SW 1271 (cell line): ENCODE results near the gene ZFYVE21.
"Not testable (repeated sequence)": the region's sequence is repeated elsewhere in the genome, so short reads cannot be mapped to it uniquely, and the experiment has no call there.

Experiments used
- DNase-seq, 2 experiments: peaks; one replicate each; lab custom pipeline; 2025; lab: John Stamatoyannopoulos, UW

ZFYVE21 gene

GRCh38 chr14:103763730-103764488 is 48.3 kb downstream of the ZFYVE21 start:
- DNase-seq = no peak

- no peak for DNase-seq
Observed at GRCh38 chr14:103765526-103765925, 49.9 kb downstream of the ZFYVE21 start.

- DNase-seq = no peak
Observed at GRCh38 chr14:103767336-103767894, 51.8 kb downstream of the ZFYVE21 start.

GRCh38 chr14:103770500-103770899 is 54.9 kb downstream of the ZFYVE21 start:
- DNase-seq = no peak

GRCh38 chr14:103770902-103771301 is 55.3 kb downstream of the ZFYVE21 start:
- DNase-seq = no peak

- DNase-seq = no peak
Observed at GRCh38 chr14:103772078-103772712, 56.6 kb downstream of the ZFYVE21 start.

GRCh38 chr14:103773521-103773920 is 57.9 kb downstream of the ZFYVE21 start:
- DNase-seq = no peak

- DNase-seq = no peak
Observed at GRCh38 chr14:103775506-103775905, 59.9 kb downstream of the ZFYVE21 start.

- not testable (repeated sequence) for DNase-seq
Observed at GRCh38 chr14:103776319-103776718, 60.7 kb downstream of the ZFYVE21 start.

- no peak for DNase-seq
Observed at GRCh38 chr14:103782376-103782775, 66.8 kb downstream of the ZFYVE21 start.
